ENCODE data around the gene IL32.

DNA sequence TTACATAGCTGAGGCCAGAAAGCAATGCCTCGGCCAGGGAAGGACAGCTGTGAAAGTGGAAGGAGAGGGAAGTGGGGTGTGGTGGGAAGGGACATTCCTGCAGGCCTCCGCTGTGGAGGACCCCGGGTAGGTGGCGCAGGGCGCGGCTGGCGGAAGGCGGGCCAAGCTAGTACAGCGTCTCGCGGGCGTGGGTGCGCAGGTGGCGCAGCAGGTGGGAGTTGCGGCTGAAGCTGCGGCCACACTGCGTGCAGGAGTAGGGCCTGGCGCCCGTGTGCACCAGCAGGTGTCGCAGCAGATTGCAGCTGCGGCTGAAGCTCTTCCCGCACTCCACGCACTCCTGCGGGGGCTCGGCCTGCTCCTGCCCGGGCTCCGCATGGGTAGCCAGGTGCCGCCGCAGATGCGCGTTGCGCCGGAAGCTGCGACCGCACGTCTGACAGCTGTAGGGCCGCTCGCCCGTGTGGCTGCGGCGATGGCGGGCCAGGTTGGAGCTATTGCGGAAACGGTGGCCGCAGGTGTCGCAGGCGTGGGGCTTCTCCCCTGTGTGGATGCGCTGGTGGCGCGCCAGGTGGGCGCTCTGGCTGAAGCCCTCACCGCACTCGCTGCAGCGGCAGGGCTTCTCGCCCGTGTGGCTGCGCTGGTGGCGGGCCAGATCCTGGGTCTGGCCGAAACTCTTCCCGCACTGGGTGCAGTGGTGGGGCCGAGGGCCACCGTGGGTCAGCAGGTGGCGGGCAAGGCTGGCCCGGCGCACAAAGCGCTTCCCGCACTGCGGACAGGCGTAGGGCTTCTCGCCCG lies 23.7 kb downstream of the IL32 start:
- TF ChIP-seq ZNF8 (CRISPR knock-in tag; IDR thresholded peaks at IDR 0.05) (no peak), GLIS3 (CRISPR knock-in tag; IDR thresholded peaks at IDR 0.05) (no peak)

Data from SK-N-SH treated with all-trans-retinoic acid at 6 μM for 48 hours (cell line).